Measurements from ENCODE around the gene CBFA2T3.

DNA sequence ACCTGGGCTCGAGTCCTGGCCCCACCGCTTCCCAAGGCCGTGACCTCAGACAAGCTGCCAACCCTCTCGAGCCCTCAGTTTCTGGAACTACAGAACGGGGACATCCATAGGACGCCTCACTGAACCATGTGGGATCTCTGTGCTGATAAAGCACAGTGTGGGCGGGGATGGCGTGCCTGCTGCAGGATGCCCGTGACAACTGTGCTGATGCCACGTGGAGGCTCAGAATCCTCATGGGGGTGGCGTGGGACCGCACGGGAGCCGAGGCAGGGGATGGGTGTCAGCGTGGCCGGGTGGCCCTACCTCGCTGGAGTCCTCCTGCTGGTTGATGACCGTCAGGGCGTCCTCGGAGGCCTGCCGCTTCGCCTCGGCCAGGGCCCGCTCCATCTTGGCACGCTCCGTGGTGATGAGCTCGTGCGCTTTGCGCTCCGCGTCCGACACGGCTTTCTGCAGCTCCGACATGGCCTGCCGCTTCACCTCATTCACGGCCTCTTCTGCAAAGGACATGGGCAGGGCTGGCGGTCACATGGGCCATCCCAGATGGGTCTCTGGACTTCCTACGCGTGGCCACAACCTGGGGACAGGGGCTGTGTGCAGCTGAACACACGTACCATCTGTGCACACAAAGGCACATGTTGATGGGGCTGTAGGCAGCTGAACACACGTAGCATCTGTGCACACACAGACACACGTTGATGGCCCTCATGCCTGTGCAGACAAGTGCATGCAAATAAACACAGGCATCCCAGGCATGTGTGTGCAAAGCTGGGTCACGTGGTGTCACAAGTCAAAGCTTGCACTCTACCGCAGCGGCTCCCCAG is 97.8 kb downstream of the CBFA2T3 start:
- TF ChIP-seq ZNF274 (IDR thresholded peaks at IDR 0.05; ENCODE audit: low read depth, low read length) (no peak), YY1 (IDR thresholded peaks at IDR 0.05; ENCODE audit: insufficient read depth, insufficient read length) (no peak)
